K562 (cell line): Measurements from ENCODE around the gene MEAF6. TPM values are rescaled to one million over a fixed set of nuclear protein-coding genes. Genes with fewer than 3 reads are reported as not detected.

ENCODE experiments used
- CLOCK ChIP-seq: fragments of 250-450 bp; sonication (Bioruptor Pico); IDR thresholded peaks from 2 replicates; pipeline ENCODE4 v1.4.0; 2020; ENCODE audit warnings: mild to moderate bottlenecking, moderate library complexity, borderline replicate concordance
- CXXC5 ChIP-seq: fragments of 250-450 bp; sonication (Bioruptor Pico); IDR thresholded peaks from 2 replicates; pipeline ENCODE4 v1.8.0; 2022; ENCODE audit warnings: inconsistent platforms, mild to moderate bottlenecking, moderate library complexity
- ELF2 ChIP-seq: fragments of 250-450 bp; sonication (Bioruptor Pico); IDR thresholded peaks from 2 replicates; pipeline ENCODE4 v1.5.0; 2021; ENCODE audit warnings: mild to moderate bottlenecking
- FOXO4 ChIP-seq: fragments of 450-650 bp; formaldehyde crosslinking; IDR thresholded peaks from 2 replicates; pipeline ENCODE4 v1.4.0; 2020; ENCODE audit warnings: mild to moderate bottlenecking, moderate library complexity
- HBP1 ChIP-seq: fragments of 450-650 bp; formaldehyde crosslinking; IDR thresholded peaks from 2 replicates; pipeline ENCODE4 v1.4.0; 2022; ENCODE audit warnings: missing genetic modification characterization
- HIVEP1 ChIP-seq: fragments of 250-450 bp; sonication (Bioruptor Pico); IDR thresholded peaks from 2 replicates; pipeline ENCODE4 v1.4.0; 2020; ENCODE audit warnings: mild to moderate bottlenecking
- MYNN ChIP-seq, 2 experiments: sonication (generic); formaldehyde crosslinking in 1 of 2; IDR thresholded peaks; 2 replicates each; pipeline versions ENCODE4 v1.5.0 to v1.6.1; 2016 to 2020; ENCODE audit warnings: antibody characterized with exemption in 1 of 2, missing genetic modification reagents in 1 of 2
- RB1 ChIP-seq: fragments of 450-650 bp; IDR thresholded peaks from 2 replicates; pipeline ENCODE4 v1.6.1; 2017; ENCODE audit warnings: low read depth, mild to moderate bottlenecking
- RBM25 ChIP-seq: fragments of 200-400 bp; formaldehyde crosslinking; IDR thresholded peaks from 2 replicates; pipeline ENCODE4 v1.6.1; 2018; ENCODE audit warnings: low read length, low read depth, moderate library complexity; ENCODE audit not compliant: severe bottlenecking
- SRSF1 ChIP-seq: fragments of 200-400 bp; formaldehyde crosslinking; IDR thresholded peaks from 2 replicates; pipeline ENCODE4 v1.6.1; 2017; ENCODE audit warnings: mild to moderate bottlenecking, low read depth, low read length, moderate library complexity
- TAF9B ChIP-seq: fragments of 450-650 bp; IDR thresholded peaks from 2 replicates; pipeline ENCODE4 v1.6.1; 2018; ENCODE audit warnings: mild to moderate bottlenecking; ENCODE audit not compliant: partially characterized antibody
- YY1 ChIP-seq, 3 experiments: IDR thresholded peaks; 2 replicates each; pipeline ENCODE4 v1.6.1; 2011; ENCODE audit warnings: low read length in 2 of 3, mild to moderate bottlenecking in 2 of 3, moderate library complexity in 2 of 3, borderline replicate concordance in 1 of 3, control low read depth in 1 of 3, low read depth in 1 of 3; ENCODE audit not compliant: insufficient read depth in 3 of 3, insufficient replicate concordance in 2 of 3, control insufficient read depth in 1 of 3, insufficient read length in 1 of 3; ENCODE audit errors: extremely low read depth in 1 of 3
- ZBTB17 ChIP-seq: fragments of 450-650 bp; formaldehyde crosslinking; IDR thresholded peaks from 2 replicates; pipeline ENCODE4 v1.4.0; 2020; ENCODE audit warnings: mild to moderate bottlenecking
- ZNF12 ChIP-seq: sonication (generic); formaldehyde crosslinking; IDR thresholded peaks from 2 replicates; pipeline ENCODE4 v1.4.0; 2020; ENCODE audit warnings: mild to moderate bottlenecking, missing genetic modification reagents
- ZNF518B ChIP-seq: fragments of 250-450 bp; sonication (Bioruptor Pico); IDR thresholded peaks from 2 replicates; pipeline ENCODE4 v1.5.0; 2021; ENCODE audit warnings: mild to moderate bottlenecking, moderate library complexity
- ZNF780A ChIP-seq: fragments of 250-450 bp; sonication (Bioruptor Pico); IDR thresholded peaks from 2 replicates; pipeline ENCODE4 v1.5.0; 2021; ENCODE audit warnings: mild to moderate bottlenecking
- polyA plus RNA-seq, 8 experiments: library from polyadenylated mRNA; depleted of rRNA in 4 of 8; stranded (reverse) in 5 of 8; unstranded in 3 of 8; fragments of >200 nt; fragmentation: Nextera tagmentation in 2 of 8; fragmentation: Illumina TruSeq in 1 of 8; extraction: Ambion mirVana in 2 of 8; extraction: Trizol in 1 of 8; gene quantifications; 2 replicates each; pipeline versions ENCODE4 v1.2.1 to v1.2.3, GENCODE V29; 2011 to 2014; ENCODE audit warnings: inconsistent platforms in 1 of 8, missing spikeins in 1 of 8
- total RNA-seq, 7 experiments: library from RNA; depleted of rRNA in 6 of 7; stranded (reverse); fragments of >200 nt in 6 of 7; fragmentation: Illumina TruSeq in 2 of 7; extraction: Trizol in 2 of 7; gene quantifications; 2 replicates each; pipeline versions ENCODE4 v1.2.1 to v1.2.3, GENCODE V29; 2011 to 2021; ENCODE audit warnings: low replicate concordance in 1 of 7

Gene MEAF6
- total and polyA plus RNA-seq, 9 of the 15 experiments (the other 6 are each of a cell fraction or from before 2014, with no cell fraction given): 55.0 to 151 (median 92.3) TPM

GRCh38 chr1:37514350-37515184 lies at the start of gene MEAF6 (continued):
- TF ChIP-seq ZNF518B (CRISPR knock-in tag): no peak
- peak; percentile 35 for TF ChIP-seq RBM25
- TF ChIP-seq ELF2 (CRISPR knock-in tag): peak; percentile 70; the same call in 1 of the 2 replicates
- TF ChIP-seq YY1 (IDR thresholded peaks at IDR 0.05; ENCODE audit: borderline replicate concordance in 1 of 3, control insufficient read depth in 1 of 3, extremely low read depth in 1 of 3, insufficient read depth in 3 of 3, insufficient read length in 1 of 3, insufficient replicate concordance in 2 of 3, low read depth in 1 of 3, low read length in 2 of 3): peak; percentile 70 to 97 (median 92)
- TF ChIP-seq TAF9B: peak; percentile 68
- TF ChIP-seq HBP1 (CRISPR knock-in tag): no peak
- no peak for TF ChIP-seq HIVEP1 (CRISPR knock-in tag)
- peak; percentile 99 for TF ChIP-seq RB1
- no peak for TF ChIP-seq MYNN (IDR thresholded peaks at IDR 0.05)
- no peak for TF ChIP-seq MYNN (CRISPR knock-in tag; IDR thresholded peaks at IDR 0.05)
- 0 out of 2 replicates have a peak, but pooled peaks have one; percentile 21 for TF ChIP-seq ZBTB17 (CRISPR knock-in tag)
- no peak for TF ChIP-seq FOXO4 (CRISPR knock-in tag)
- no peak for TF ChIP-seq ZNF780A (CRISPR knock-in tag)
- no peak for TF ChIP-seq SRSF1
- TF ChIP-seq CXXC5 (CRISPR knock-in tag): peak; percentile 99
- no peak for TF ChIP-seq CLOCK (CRISPR knock-in tag)
- no peak; the same call in none of the 2 replicates for TF ChIP-seq ZNF12
